K562 (cell line): ENCODE measurements around the gene NYNRIN. TPM values are rescaled to one million over a fixed set of nuclear protein-coding genes. Genes with fewer than 3 reads are reported as not detected.

Experiments
- ATAC-seq: fragments of 200-7000 bp; cut with Tn5 transposase; 3 replicates; pipeline ENCODE4 v1.9.1; 2020; ENCODE audit warnings: moderate library complexity
- BruUV-seq: library from RNA; stranded (reverse); fragments of 400-500 nt; replicated peaks from 2 replicates; lab custom pipeline; 2021; lab: Mats Ljungman, UMichigan
- CTCF ChIA-PET: fragments of 300-600 bp; formaldehyde crosslinking; extraction: SDS; loops from one replicate; lab custom pipeline; 2021; ENCODE audit warnings: low intra/inter-chr PET ratio; lab: Yijun Ruan, JAX
- POLR2A ChIA-PET: fragments of 300-600, 350-650 bp; sonication (Branson Sonifier 250); formaldehyde crosslinking; extraction: SDS; loops from one replicate; lab custom pipeline; 2021; ENCODE audit warnings: antibody characterized with exemption, inconsistent platforms; lab: Yijun Ruan, JAX
- DNase-seq, 4 experiments: peaks; one replicate each; pipeline versions ENCODE4 v3.0.0 to v3.0.0-alpha.2; 2011 to 2018; ENCODE audit warnings: low spot score in 3 of 4, mixed read lengths in 3 of 4; ENCODE audit errors: extremely low read depth in 1 of 4
- FAIRE-seq: peaks from 2 replicates; lab custom pipeline; 2011; peaks lifted over from hg19 to GRCh38; lab: Jason Lieb, UNC
- H2AFZ ChIP-seq: 2 replicates; pipeline ENCODE4 v1.6.0; 2011; ENCODE audit warnings: low read depth, low read length, control low read depth, inconsistent platforms
- H3K27ac ChIP-seq: fragments of 200-600 bp; 3 replicates; pipeline ENCODE4 v1.8.0; 2011; ENCODE audit warnings: low read depth, mild to moderate bottlenecking, control low read depth, inconsistent platforms, low read length, moderate library complexity, mixed read lengths; ENCODE audit errors: extremely low read depth
- H3K27me3 ChIP-seq, 2 experiments: fragments of 300-600 bp in 1 of 2; 2 replicates in 1 of 2; 3 replicates in 1 of 2; pipeline versions ENCODE4 v1.6.0 to v1.8.0; 2011; ENCODE audit warnings: inconsistent platforms in 2 of 2, low read length in 2 of 2, mild to moderate bottlenecking in 1 of 2, mixed read lengths in 1 of 2, moderate library complexity in 1 of 2; ENCODE audit not compliant: control insufficient read depth in 2 of 2, insufficient read depth in 2 of 2
- H3K36me3 ChIP-seq: fragments of 300-600 bp; 3 replicates; pipeline ENCODE4 v1.8.0; 2011; ENCODE audit warnings: mild to moderate bottlenecking, low read length, inconsistent platforms; ENCODE audit not compliant: control insufficient read depth, insufficient read depth
- H3K4me1 ChIP-seq, 2 experiments: fragments of 200-600 bp in 1 of 2; replicated peaks in 1 of 2; 2 replicates in 1 of 2; 3 replicates in 1 of 2; pipeline versions ENCODE4 v1.5.1 to v1.8.0; 2011; ENCODE audit warnings: inconsistent platforms in 2 of 2, low read length in 2 of 2, mild to moderate bottlenecking in 1 of 2, mixed read lengths in 1 of 2, moderate library complexity in 1 of 2; ENCODE audit not compliant: control insufficient read depth in 2 of 2, insufficient read depth in 2 of 2
- H3K4me2 ChIP-seq: 2 replicates; pipeline ENCODE4 v1.6.1; 2011; ENCODE audit warnings: low read length, control low read depth, inconsistent platforms, mixed read lengths; ENCODE audit not compliant: insufficient read depth
- H3K4me3 ChIP-seq: fragments of 200-600 bp; sonication (generic), shearing (Covaris generic); 2 replicates; pipeline ENCODE4 v1.5.1; 2016; ENCODE audit warnings: control low read depth, inconsistent platforms
- H3K79me2 ChIP-seq: fragments of 200-600 bp; 3 replicates; pipeline ENCODE4 v1.8.0; 2011; ENCODE audit warnings: low read length, inconsistent platforms; ENCODE audit not compliant: control insufficient read depth, insufficient read depth
- H3K9ac ChIP-seq, 2 experiments: 2 replicates each; pipeline versions ENCODE4 v1.6.0 to v1.6.1; 2011; ENCODE audit warnings: low read depth in 2 of 2, low read length in 2 of 2, control low read depth in 1 of 2, inconsistent platforms in 1 of 2, mild to moderate bottlenecking in 1 of 2, mixed read lengths in 1 of 2; ENCODE audit not compliant: insufficient read depth in 1 of 2
- H3K9me1 ChIP-seq: one replicate; pipeline ENCODE4 v1.6.0; 2011; ENCODE audit warnings: inconsistent platforms, mild to moderate bottlenecking, low read length, moderate library complexity; ENCODE audit not compliant: control insufficient read depth, insufficient read depth
- H3K9me3 ChIP-seq: replicated peaks from 2 replicates; pipeline ENCODE4 v1.5.1; 2011; ENCODE audit warnings: low read depth, low read length, inconsistent platforms; ENCODE audit not compliant: control insufficient read depth, insufficient read depth
- H4K20me1 ChIP-seq: replicated peaks from 2 replicates; pipeline ENCODE4 v1.6.1; 2011; ENCODE audit warnings: low read length, inconsistent platforms, mixed read lengths; ENCODE audit not compliant: control insufficient read depth, insufficient read depth
- PHF21A ChIP-seq: fragments of 450-650 bp; IDR thresholded peaks from 2 replicates; pipeline ENCODE4 v1.6.1; 2017; ENCODE audit warnings: low read depth, borderline replicate concordance
- POLR2G ChIP-seq: fragments of 200-400 bp; formaldehyde crosslinking; IDR thresholded peaks from 2 replicates; pipeline ENCODE4 v1.6.1; 2017; ENCODE audit warnings: low read depth, mild to moderate bottlenecking, antibody characterized with exemption, low read length, moderate library complexity
- RBFOX2 ChIP-seq: fragments of 200-400 bp; formaldehyde crosslinking; IDR thresholded peaks from 2 replicates; pipeline ENCODE4 v1.6.1; 2017; ENCODE audit warnings: low read depth, mild to moderate bottlenecking, low read length, moderate library complexity
- whole genome bisulfite sequencing: fragments of 100-300 bp; shearing (Covaris generic); methylation state at CpG from one replicate; pipeline ENCODE4 v1.1.6; 2016; ENCODE audit warnings: low coverage, mixed read lengths; ENCODE audit not compliant: insufficient coverage; ENCODE audit errors: missing lambda C conversion rate; 5-methylcytosine and 5-hydroxymethylcytosine counted together
- in situ Hi-C: fragments of 300-500 bp; cut with MboI; formaldehyde crosslinking; loops from 4 replicates; pipeline ENCODE4 v1.15.0; 2018; ENCODE audit warnings: inconsistent platforms, mixed read lengths
- intact Hi-C: fragments of 100-400 bp; cut with micrococcal nuclease; formaldehyde crosslinking; loops from 2 replicates; pipeline ENCODE4 v1.14.2; 2022
- polyA plus RNA-seq, 8 experiments: library from polyadenylated mRNA; depleted of rRNA in 4 of 8; stranded (reverse) in 5 of 8; unstranded in 3 of 8; fragments of >200 nt; fragmentation: Nextera tagmentation in 2 of 8; fragmentation: Illumina TruSeq in 1 of 8; extraction: Ambion mirVana in 2 of 8; extraction: Trizol in 1 of 8; gene quantifications; 2 replicates each; pipeline versions ENCODE4 v1.2.1 to v1.2.3, GENCODE V29; 2011 to 2014; ENCODE audit warnings: inconsistent platforms in 1 of 8, missing spikeins in 1 of 8
- total RNA-seq, 7 experiments: library from RNA; depleted of rRNA in 6 of 7; stranded (reverse); fragments of >200 nt in 6 of 7; fragmentation: Illumina TruSeq in 2 of 7; extraction: Trizol in 2 of 7; gene quantifications; 2 replicates each; pipeline versions ENCODE4 v1.2.1 to v1.2.3, GENCODE V29; 2011 to 2021; ENCODE audit warnings: low replicate concordance in 1 of 7

The NYNRIN gene
- total and polyA plus RNA-seq, 9 of the 15 experiments (the other 6 are each of a cell fraction or from before 2014, with no cell fraction given) = 0.04 to 1.2 (median 0.28) TPM

GRCh38 chr14:24432259-24433131 lies 33.7 kb downstream of the NYNRIN start:
- H3K9me3 ChIP-seq = no peaks in the 10 kb centered on the region
- no peak overlapping the region for H2AFZ ChIP-seq
- H3K4me2 ChIP-seq = no peak overlapping the region
- FAIRE-seq (no peak), DNase-seq (no peak), ATAC-seq (no peak)
- no TSS peak for BruUV-seq
- no peak overlapping the region for H3K27ac ChIP-seq
- no peak overlapping the region for H3K9ac ChIP-seq
- H3K4me3 ChIP-seq = no peak overlapping the region
- WGBS = 85% methylated on average over 13 of the region's 24 CpGs
- ChIA-PET CTCF (interaction anchor here (0.6 to 1.9 kb wide), 2 partner anchors 98 to 844 kb away, joined by 3 to 19 read pairs; partner anchors contain the start of gene ADCY4), POLR2A (interaction anchor here (0.6 to 3.9 kb wide), 12 partner anchors 9 to 190 kb away, joined by 3 to 43 read pairs (median 6); partner anchors contain the start of genes ADCY4, SDR39U1 and TINF2)
- H3K4me1 ChIP-seq = peaks cover 16 to 47% of the 10 kb centered on the region in 2 experiments
- H3K9me1 ChIP-seq = peaks cover 3% of the 10 kb centered on the region
- H3K79me2 ChIP-seq = peaks cover 12% of the 10 kb centered on the region
- 0 out of 2 replicates have a peak, but pooled peaks have one; percentile 17 for TF ChIP-seq POLR2G
- no peak for TF ChIP-seq PHF21A
- peak; percentile 53; the same call in 1 of the 2 replicates for TF ChIP-seq RBFOX2
- H3K36me3 ChIP-seq = peaks cover 31% of the 10 kb centered on the region; the same call in 2 of the 3 replicates
- no peaks in the 10 kb centered on the region for H3K27me3 ChIP-seq
- peaks cover 5% of the 10 kb centered on the region; the same call in 1 of the 2 replicates for H4K20me1 ChIP-seq
- intact Hi-C loops = no loop called here
- in situ Hi-C loops = loop anchor here (5.0 to 10.0 kb wide), 3 partner anchors 100 to 378 kb away; partner anchors contain the start of genes CARMIL3 and TINF2
